Ascending aorta (tissue), 2 donors: ENCODE data around the gene KCNK13. TPM values are rescaled to one million over a fixed set of nuclear protein-coding genes. Genes with fewer than 3 reads are reported as not detected.
A peak's percentile ranks its signal among the peaks of the same experiment; 100 is the strongest.
"Not testable (repeated sequence)": the region's sequence is repeated elsewhere in the genome, so short reads cannot be mapped to it uniquely, and the experiment has no call there.

Source experiments
- DNase-seq, 2 donors: peaks; one replicate each; pipeline ENCODE4 v3.0.0-alpha.2; 2019; ENCODE audit warnings: low spot score in 2 of 2
- H3K27ac ChIP-seq, 2 donors: fragments of 200-600 bp; sonication (generic); one replicate each; pipeline ENCODE4 v1.5.1; 2016 to 2017; ENCODE audit warnings: mild to moderate bottlenecking in 1 of 2
- H3K27me3 ChIP-seq: fragments of 200-600 bp; sonication (generic); one replicate; pipeline ENCODE4 v1.5.1; 2017
- H3K36me3 ChIP-seq, 2 donors: fragments of 200-600 bp; sonication (generic); one replicate each; pipeline ENCODE4 v1.5.1; 2016
- H3K4me1 ChIP-seq, 2 donors: fragments of 200-600 bp; sonication (generic); one replicate each; pipeline ENCODE4 v1.5.1; 2016 to 2017; ENCODE audit warnings: mild to moderate bottlenecking in 1 of 2
- H3K4me3 ChIP-seq, 2 donors: fragments of 200-600 bp; sonication (generic); one replicate each; pipeline ENCODE4 v1.5.1; 2016 to 2017; ENCODE audit warnings: mild to moderate bottlenecking in 1 of 2
- H3K9me3 ChIP-seq, 2 donors: fragments of 200-600 bp; sonication (generic); one replicate each; pipeline ENCODE4 v1.5.1; 2016
- intact Hi-C: fragments of 100-400 bp; cut with DNase I; formaldehyde crosslinking; loops from one replicate; pipeline ENCODE4 v1.15.1; 2023
- total RNA-seq: library from RNA; depleted of rRNA; stranded (reverse); fragments of >200 nt; gene quantifications from one replicate; pipeline ENCODE4 v1.1.0, GENCODE V29; 2016
- TF ChIP-seq, protein P1 (sequence below), 3 experiments: fragments of 200-600 bp in 2 of 3; fragments of 450-650 bp in 1 of 3; sonication (generic) in 2 of 3; IDR thresholded peaks; one replicate each; pipeline ENCODE4 v1.5.1; 2016 to 2019; ENCODE audit warnings: antibody characterized with exemption in 3 of 3, mild to moderate bottlenecking in 1 of 3, moderate library complexity in 1 of 3

Gene KCNK13
- not detected for total RNA-seq

DNA sequence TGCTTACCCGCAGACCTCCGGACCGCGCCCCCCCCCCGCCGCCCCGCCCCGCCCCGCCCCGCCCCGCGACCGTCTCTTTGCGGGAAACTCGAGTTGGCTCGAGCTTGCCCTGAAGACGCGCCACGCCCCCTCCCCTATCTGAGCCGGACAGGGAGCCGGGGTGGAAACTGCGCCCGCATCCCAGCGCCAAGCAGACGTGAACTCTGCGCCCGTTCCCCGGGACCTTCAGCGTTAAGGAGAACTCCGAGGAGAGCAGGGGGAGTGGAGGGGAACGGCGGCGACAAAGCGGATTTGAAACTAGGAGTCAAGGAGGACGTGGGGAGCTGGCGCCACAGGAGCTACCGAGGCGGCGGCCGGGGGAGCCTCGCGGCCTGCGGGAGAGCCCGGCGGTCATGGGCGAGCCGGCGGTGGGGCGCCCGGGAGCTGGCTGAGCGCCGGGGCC, at the start of gene KCNK13:
TSS of gene KCNK13 (plus strand) at position 310 of the 442 bp plus-strand sequence. CDS start 212 bp downstream, outside the sequence.
- Histone ChIP-seq H3K9me3 (no peaks in the 10 kb centered on the region), H3K4me3 (peak within 1 kb of the TSS; percentile 48 to 61), H3K27ac (no peak within 1 kb of the TSS), H3K36me3 (no peaks in the 10 kb centered on the region), H3K27me3 (peaks cover 17% of the 10 kb centered on the region), H3K4me1 (peaks cover 16 to 19% of the 10 kb centered on the region in 2 donors)
- intact Hi-C loops, result no loop called here
- no peak for DNase-seq
- TF ChIP-seq, protein P1, sequence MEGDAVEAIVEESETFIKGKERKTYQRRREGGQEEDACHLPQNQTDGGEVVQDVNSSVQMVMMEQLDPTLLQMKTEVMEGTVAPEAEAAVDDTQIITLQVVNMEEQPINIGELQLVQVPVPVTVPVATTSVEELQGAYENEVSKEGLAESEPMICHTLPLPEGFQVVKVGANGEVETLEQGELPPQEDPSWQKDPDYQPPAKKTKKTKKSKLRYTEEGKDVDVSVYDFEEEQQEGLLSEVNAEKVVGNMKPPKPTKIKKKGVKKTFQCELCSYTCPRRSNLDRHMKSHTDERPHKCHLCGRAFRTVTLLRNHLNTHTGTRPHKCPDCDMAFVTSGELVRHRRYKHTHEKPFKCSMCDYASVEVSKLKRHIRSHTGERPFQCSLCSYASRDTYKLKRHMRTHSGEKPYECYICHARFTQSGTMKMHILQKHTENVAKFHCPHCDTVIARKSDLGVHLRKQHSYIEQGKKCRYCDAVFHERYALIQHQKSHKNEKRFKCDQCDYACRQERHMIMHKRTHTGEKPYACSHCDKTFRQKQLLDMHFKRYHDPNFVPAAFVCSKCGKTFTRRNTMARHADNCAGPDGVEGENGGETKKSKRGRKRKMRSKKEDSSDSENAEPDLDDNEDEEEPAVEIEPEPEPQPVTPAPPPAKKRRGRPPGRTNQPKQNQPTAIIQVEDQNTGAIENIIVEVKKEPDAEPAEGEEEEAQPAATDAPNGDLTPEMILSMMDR (IDR thresholded peaks at IDR 0.05), result no peak

DNA sequence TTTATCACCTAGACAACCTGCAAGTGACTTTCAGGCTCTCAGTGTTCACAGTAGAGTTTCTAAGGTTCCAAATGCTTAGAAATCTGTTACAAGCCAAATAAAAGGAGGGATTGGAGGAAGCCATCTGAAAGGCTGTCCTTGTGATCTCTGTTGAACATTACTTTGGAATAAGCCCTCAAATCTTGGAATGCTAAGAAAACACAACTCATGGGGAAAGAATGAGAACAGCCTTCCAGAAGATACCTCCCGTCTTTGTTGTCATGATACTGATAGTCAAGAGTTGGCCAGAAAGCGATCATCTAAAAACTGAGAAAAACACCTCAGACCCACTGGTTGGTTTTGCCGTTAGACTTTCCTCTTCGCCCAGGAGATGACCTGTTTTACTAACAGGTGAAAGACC, 44.4 kb upstream of the KCNK13 start:
- Histone ChIP-seq H3K9me3 (no peaks in the 10 kb centered on the region), H3K4me1 (no peaks in the 10 kb centered on the region), H3K4me3 (no peak overlapping the region), H3K27me3 (no peaks in the 10 kb centered on the region), H3K36me3 (peaks cover 7 to 28% of the 10 kb centered on the region in 2 donors), H3K27ac (no peak overlapping the region)
- TF ChIP-seq, protein P1 (IDR thresholded peaks at IDR 0.05), result no peak
- intact Hi-C loops, result no loop called here
- DNase-seq, result no peak

DNA sequence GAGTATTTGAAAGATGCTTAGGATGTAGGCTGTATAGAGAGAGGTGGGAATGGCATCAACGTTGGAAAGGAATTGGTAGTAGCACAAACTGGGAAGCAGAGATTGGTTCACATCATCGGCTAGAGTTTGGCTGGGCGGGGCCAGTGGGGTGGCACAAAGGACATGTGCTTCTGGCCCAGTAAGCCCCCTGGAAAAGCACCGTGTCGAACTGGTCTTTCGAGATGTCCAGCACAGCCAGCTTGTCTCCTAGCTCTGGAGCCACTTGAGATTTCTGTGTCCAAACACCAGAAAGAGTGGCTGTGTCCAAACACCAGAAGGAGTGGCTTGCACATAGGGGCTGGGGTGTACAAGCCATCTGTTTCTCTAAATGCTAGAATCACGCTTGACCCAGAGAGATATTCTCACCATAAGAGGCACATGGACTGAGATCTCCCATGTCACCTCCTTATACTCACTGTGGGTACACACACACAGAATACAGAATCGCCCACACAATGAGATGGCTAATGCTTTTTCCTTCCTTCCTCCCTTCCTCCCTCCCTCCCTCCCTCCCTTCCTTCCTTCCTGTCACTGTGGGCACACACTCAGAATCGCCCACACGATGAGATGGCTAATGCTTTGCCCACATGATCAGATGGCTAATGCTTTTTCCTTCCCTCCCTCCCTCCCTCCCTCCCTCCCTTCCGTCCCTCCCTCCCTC, 41.8 kb upstream of the KCNK13 start:
- DNase-seq, result no peak
- TF ChIP-seq, protein P1 (IDR thresholded peaks at IDR 0.05), result no peak
- Histone ChIP-seq H3K4me1 (no peaks in the 10 kb centered on the region), H3K36me3 (peaks cover 14 to 35% of the 10 kb centered on the region in 2 donors), H3K4me3 (no peak overlapping the region), H3K27ac (no peak overlapping the region), H3K9me3 (no peaks in the 10 kb centered on the region), H3K27me3 (no peaks in the 10 kb centered on the region)
- intact Hi-C loops, result no loop called here

DNA sequence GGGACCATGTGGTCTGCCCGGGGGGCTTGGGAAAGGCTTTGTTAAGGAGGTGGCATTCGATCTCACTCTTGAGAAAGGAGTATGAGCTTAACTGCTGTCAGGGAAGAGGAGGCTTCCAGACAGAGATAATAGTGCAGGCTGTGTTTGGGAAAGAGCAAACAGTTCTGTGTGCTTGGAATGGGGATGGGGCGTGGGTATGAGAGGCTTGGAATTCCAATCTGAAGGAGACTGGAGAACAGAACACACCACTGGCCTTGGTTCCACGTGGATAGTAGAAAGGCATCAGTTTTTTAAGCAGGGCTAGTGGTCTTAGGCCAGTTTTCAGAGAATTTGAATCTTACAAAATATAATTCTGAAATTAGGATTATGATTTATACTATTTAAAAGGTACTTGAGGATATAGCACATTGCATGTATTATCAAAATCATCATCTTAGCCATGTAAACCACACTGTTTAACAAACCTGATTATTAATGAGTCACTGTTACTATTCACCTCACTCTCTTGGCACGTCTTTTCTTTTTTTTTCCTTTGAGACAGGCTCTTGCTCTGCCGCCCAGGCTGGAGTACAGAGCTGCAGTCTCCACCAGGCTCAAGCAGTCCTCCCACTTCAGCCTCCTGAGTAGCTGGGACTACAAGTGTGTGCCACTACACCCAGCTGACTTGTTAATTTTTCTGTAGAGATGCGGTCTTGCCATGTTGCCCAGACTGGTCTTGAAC, 38.5 kb upstream of the KCNK13 start:
- Histone ChIP-seq H3K4me3 (no peak overlapping the region), H3K4me1 (no peaks in the 10 kb centered on the region), H3K9me3 (no peaks in the 10 kb centered on the region), H3K36me3 (peaks cover 14 to 31% of the 10 kb centered on the region in 2 donors), H3K27me3 (no peaks in the 10 kb centered on the region), H3K27ac (no peak overlapping the region)
- intact Hi-C loops, result no loop called here
- DNase-seq, result no peak
- TF ChIP-seq, protein P1 (IDR thresholded peaks at IDR 0.05), result no peak

DNA sequence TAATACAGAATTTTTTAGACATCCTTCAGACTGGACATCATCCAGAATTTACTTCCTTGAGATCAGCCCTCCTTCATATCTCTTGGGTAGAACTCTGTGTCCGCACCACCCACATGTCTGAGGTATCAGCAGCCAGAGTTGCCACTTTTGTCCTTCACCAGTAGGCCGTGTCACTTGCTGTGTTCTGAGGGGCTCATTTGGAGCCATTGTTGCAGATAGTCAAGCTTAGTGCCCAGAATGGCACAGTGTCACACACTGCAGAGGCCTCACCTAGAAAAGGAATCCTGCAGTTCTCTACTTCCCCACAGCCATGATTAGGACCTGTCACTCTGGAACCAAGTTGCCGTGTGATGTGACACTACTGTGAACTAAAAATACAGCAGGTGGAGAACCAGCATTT, 36.9 kb upstream of the KCNK13 start:
- no peaks in the 10 kb centered on the region for H3K9me3 ChIP-seq
- H3K36me3 ChIP-seq, result peaks cover 7 to 24% of the 10 kb centered on the region in 2 donors
- TF ChIP-seq, protein P1 (IDR thresholded peaks at IDR 0.05), result no peak

DNA sequence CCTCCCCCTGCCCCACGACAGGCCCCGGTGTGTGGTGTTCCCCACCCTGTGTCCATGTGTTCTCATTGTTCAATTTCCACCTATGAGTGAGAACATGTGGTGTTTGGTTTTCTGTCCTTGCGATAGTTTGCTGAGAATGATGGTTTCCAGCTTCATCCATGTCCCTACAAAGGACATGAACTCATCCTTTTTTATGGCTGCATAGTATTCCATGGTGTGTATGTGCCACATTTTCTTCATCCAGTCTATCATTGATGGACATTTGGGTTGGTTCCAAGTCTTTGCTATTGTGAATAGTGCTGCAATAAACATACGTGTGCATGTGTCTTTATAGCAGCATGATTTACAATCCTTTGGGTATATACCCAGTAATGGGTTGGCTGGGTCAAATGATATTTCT, 35.2 kb upstream of the KCNK13 start:
- H3K27me3 ChIP-seq, DNase-seq, H3K4me1 ChIP-seq, H3K4me3 ChIP-seq, H3K27ac ChIP-seq, H3K9me3 ChIP-seq, intact Hi-C loops: not testable (repeated sequence)
- peaks cover 7 to 21% of the 10 kb centered on the region in 2 donors for H3K36me3 ChIP-seq

More for the DNA sequence above, 36.9 kb upstream of the KCNK13 start:
- no peak for DNase-seq
- no peaks in the 10 kb centered on the region for H3K4me1 ChIP-seq
- intact Hi-C loops, result no loop called here
- no peak overlapping the region for H3K4me3 ChIP-seq
- H3K27me3 ChIP-seq, result no peaks in the 10 kb centered on the region
- no peak overlapping the region for H3K27ac ChIP-seq
